Left ventricle myocardium inferior (tissue), 1 donor: ENCODE data around the gene RAB11A. TPM values are rescaled to one million over a fixed set of nuclear protein-coding genes. Genes with fewer than 3 reads are reported as not detected.

Source experiments
- DNase-seq: peaks from one replicate; pipeline ENCODE4 v3.0.0-alpha.2; 2020
- H3K27ac ChIP-seq: fragments of 200-600 bp; replicated peaks from 2 replicates; pipeline ENCODE4 v1.8.0; 2021
- H3K27me3 ChIP-seq: fragments of 200-600 bp; 2 replicates; pipeline ENCODE4 v1.8.0; 2021; ENCODE audit warnings: low read depth
- H3K36me3 ChIP-seq: fragments of 200-600 bp; 2 replicates; pipeline ENCODE4 v1.8.0; 2021
- H3K4me1 ChIP-seq: fragments of 200-600 bp; 2 replicates; pipeline ENCODE4 v1.8.0; 2021
- H3K4me3 ChIP-seq: fragments of 200-600 bp; 2 replicates; pipeline ENCODE4 v1.8.0; 2021; ENCODE audit warnings: mild to moderate bottlenecking, moderate library complexity
- H3K9me3 ChIP-seq: fragments of 200-600 bp; replicated peaks from 2 replicates; pipeline ENCODE4 v1.8.0; 2021
- CTCF ChIP-seq: fragments of 200-600 bp; IDR thresholded peaks from 2 replicates; pipeline ENCODE4 v1.8.0; 2021; ENCODE audit warnings: antibody characterized with exemption, mild to moderate bottlenecking, borderline replicate concordance
- intact Hi-C: fragments of 100-400 bp; cut with micrococcal nuclease; formaldehyde crosslinking; loops from one replicate; pipeline ENCODE4 v1.11.0; 2022
- total RNA-seq: library from RNA; stranded (reverse); fragmentation: NEBNext Ultra II Directional; extraction: Animal tissue kit (Norgen Biotek cat#: 25700); gene quantifications from one replicate; pipeline ENCODE4 v1.2.1, GENCODE V29; 2021
- donor health status: DM: no; HTN: yes; CAD: no; lungs with severe emphysema.

The RAB11A gene
- total RNA-seq, 1 donor from 2014 or later = 146 TPM

- Histone ChIP-seq H3K4me3 (no peak overlapping the region), H3K27me3 (no peaks in the 10 kb centered on the region), H3K4me1 (no peaks in the 10 kb centered on the region), H3K36me3 (no peaks in the 10 kb centered on the region), H3K27ac (no peak overlapping the region), H3K9me3 (no peaks in the 10 kb centered on the region)
- intact Hi-C loops = no loop called here
- DNase-seq = no peak
- TF ChIP-seq CTCF = no peak
Measured at GRCh38 chr15:65847989-65848388, 21.3 kb upstream of the RAB11A start.

GRCh38 chr15:65851981-65852380 is 17.3 kb upstream of the RAB11A start:
- no peaks in the 10 kb centered on the region for H3K36me3 ChIP-seq
- TF ChIP-seq CTCF = no peak
- H3K27ac ChIP-seq = no peak overlapping the region
- intact Hi-C loops = no loop called here
- H3K4me3 ChIP-seq = no peak overlapping the region
- H3K27me3 ChIP-seq = no peaks in the 10 kb centered on the region
- no peaks in the 10 kb centered on the region for H3K9me3 ChIP-seq
- H3K4me1 ChIP-seq = no peaks in the 10 kb centered on the region
- no peak for DNase-seq

DNA sequence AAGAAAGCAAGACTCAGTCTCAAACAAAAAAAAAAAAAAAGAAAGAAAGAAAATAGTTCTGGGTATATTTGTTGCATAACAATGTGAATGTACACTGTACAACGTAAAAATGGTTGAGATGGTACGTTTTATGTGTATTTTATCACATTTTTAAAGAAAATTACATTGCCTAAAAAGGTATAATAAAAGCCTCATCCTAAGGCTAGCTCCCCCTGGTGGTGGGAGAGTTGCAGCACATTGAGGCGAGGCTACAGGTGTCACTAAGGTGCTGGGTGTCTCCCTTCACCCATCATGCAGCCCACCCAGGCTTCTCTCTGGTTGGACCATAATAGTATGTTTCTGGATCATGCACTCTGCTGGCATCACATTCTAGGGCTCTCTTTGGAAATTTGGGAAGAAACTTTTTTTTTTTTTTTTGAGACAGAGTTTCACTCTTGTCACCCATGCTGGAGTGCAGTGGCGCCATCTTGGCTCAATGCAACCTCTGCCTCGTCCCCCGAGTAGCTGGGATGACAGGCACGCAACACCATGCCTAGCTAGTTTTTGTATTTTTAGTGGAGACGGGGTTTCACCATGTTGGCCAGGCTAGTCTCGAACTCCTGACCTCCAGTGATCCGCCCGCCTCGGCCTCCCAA is 12.4 kb upstream of the RAB11A start:
- H3K27ac ChIP-seq = no peak overlapping the region
- no peak overlapping the region for H3K4me3 ChIP-seq
- no peaks in the 10 kb centered on the region for H3K27me3 ChIP-seq
- H3K9me3 ChIP-seq = no peaks in the 10 kb centered on the region
- TF ChIP-seq CTCF = peak; percentile 88
- peak; percentile 47 for DNase-seq
- no peaks in the 10 kb centered on the region for H3K4me1 ChIP-seq
- intact Hi-C loops = no loop called here
- no peaks in the 10 kb centered on the region for H3K36me3 ChIP-seq

GRCh38 chr15:65857718-65858402 is 11.4 kb upstream of the RAB11A start:
- Histone ChIP-seq H3K27me3 (no peaks in the 10 kb centered on the region), H3K4me3 (no peak overlapping the region), H3K27ac (no peak overlapping the region), H3K4me1 (no peaks in the 10 kb centered on the region), H3K36me3 (no peaks in the 10 kb centered on the region), H3K9me3 (no peaks in the 10 kb centered on the region)
- DNase-seq = no peak
- TF ChIP-seq CTCF = no peak
- intact Hi-C loops = no loop called here

DNA sequence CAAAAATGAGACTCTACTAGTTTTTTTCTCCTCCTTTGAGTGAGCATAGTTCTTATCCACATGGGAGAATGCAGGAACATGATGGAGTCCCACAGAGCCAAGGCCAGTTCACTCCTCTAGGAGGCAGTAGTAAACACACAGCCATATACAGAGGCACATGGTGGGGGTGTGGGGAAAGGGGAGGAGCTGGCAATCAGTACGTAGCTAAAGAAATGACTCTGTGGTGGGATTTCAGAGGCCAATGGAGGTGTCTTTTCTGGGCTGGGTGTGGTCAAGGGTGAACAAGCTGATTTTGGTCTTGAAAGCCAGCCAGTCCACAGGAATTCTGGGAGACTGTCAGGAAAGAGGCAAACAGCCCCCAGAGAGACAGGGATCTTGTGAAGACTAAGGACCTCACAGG is 6.6 kb upstream of the RAB11A start:
- Histone ChIP-seq H3K9me3 (no peaks in the 10 kb centered on the region), H3K27ac (no peak overlapping the region), H3K4me1 (no peaks in the 10 kb centered on the region), H3K27me3 (no peaks in the 10 kb centered on the region), H3K36me3 (no peaks in the 10 kb centered on the region), H3K4me3 (no peak overlapping the region)
- TF ChIP-seq CTCF = peak; percentile 51
- intact Hi-C loops = no loop called here
- no peak for DNase-seq
